PFSK-1 (cell line): Measurements from ENCODE around the gene MXI1.

Experiments
- FOXP2 ChIP-seq: optimal IDR thresholded peaks from 2 replicates; pipeline ENCODE3; 2011; ENCODE audit warnings: borderline replicate concordance, control low read depth, inconsistent platforms; ENCODE audit not compliant: insufficient read depth; ENCODE audit errors: extremely low read length, extremely low read depth
- POLR2AphosphoS5 ChIP-seq: IDR thresholded peaks from 2 replicates; pipeline ENCODE4 v1.6.1; 2012; ENCODE audit warnings: low read depth, mild to moderate bottlenecking, control low read depth, low read length, moderate library complexity
- SIN3A ChIP-seq: IDR thresholded peaks from 2 replicates; pipeline ENCODE4 v1.6.1; 2012; ENCODE audit warnings: mild to moderate bottlenecking, low read length, moderate library complexity, borderline replicate concordance; ENCODE audit not compliant: insufficient read depth
- TAF1 ChIP-seq: IDR thresholded peaks from 2 replicates; pipeline ENCODE4 v1.6.1; 2012; ENCODE audit warnings: low read length, control low read depth, borderline replicate concordance; ENCODE audit not compliant: insufficient read depth
- TF ChIP-seq, protein P1 (sequence below), 2 experiments: IDR thresholded peaks; 2 replicates each; pipeline versions ENCODE4 v1.6.1 to v1.8.0; 2011 to 2012; ENCODE audit warnings: low read depth in 2 of 2, low read length in 2 of 2, control low read depth in 1 of 2, inconsistent platforms in 1 of 2, mild to moderate bottlenecking in 1 of 2, moderate library complexity in 1 of 2; ENCODE audit not compliant: insufficient read depth in 1 of 2

MXI1 gene

DNA sequence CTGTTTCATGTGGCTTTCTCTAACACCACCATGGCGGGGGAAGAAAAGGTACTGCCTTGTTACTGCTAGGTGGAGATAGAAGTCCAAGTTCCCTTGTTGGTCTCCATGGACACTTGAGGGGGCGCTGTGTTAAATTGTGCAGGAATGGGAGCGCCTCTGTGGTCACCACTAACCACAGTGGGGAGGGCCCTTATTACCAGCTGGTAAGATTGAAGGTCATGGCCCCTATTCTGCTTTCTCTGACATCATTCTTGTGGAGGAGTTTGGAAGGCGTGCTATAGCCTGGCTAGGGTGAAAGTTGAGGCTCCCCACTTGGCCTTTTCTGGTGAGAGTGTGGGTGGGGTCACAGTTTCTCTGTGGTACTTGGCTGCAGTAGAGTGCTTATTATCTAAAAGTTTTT lies 14.9 kb upstream of the MXI1 start:
- TF ChIP-seq POLR2AphosphoS5 (no peak), TAF1 (no peak), SIN3A (no peak), FOXP2 (no peak)
- TF ChIP-seq, protein P1, sequence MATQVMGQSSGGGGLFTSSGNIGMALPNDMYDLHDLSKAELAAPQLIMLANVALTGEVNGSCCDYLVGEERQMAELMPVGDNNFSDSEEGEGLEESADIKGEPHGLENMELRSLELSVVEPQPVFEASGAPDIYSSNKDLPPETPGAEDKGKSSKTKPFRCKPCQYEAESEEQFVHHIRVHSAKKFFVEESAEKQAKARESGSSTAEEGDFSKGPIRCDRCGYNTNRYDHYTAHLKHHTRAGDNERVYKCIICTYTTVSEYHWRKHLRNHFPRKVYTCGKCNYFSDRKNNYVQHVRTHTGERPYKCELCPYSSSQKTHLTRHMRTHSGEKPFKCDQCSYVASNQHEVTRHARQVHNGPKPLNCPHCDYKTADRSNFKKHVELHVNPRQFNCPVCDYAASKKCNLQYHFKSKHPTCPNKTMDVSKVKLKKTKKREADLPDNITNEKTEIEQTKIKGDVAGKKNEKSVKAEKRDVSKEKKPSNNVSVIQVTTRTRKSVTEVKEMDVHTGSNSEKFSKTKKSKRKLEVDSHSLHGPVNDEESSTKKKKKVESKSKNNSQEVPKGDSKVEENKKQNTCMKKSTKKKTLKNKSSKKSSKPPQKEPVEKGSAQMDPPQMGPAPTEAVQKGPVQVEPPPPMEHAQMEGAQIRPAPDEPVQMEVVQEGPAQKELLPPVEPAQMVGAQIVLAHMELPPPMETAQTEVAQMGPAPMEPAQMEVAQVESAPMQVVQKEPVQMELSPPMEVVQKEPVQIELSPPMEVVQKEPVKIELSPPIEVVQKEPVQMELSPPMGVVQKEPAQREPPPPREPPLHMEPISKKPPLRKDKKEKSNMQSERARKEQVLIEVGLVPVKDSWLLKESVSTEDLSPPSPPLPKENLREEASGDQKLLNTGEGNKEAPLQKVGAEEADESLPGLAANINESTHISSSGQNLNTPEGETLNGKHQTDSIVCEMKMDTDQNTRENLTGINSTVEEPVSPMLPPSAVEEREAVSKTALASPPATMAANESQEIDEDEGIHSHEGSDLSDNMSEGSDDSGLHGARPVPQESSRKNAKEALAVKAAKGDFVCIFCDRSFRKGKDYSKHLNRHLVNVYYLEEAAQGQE (IDR thresholded peaks at IDR 0.05; ENCODE audit: insufficient read depth in 1 of 2, low read depth in 2 of 2, low read length in 2 of 2) = no peak

- TF ChIP-seq SIN3A (no peak), TAF1 (no peak)
- TF ChIP-seq, protein P1 (IDR thresholded peaks at IDR 0.05; ENCODE audit: insufficient read depth in 1 of 2, low read depth in 2 of 2, low read length in 2 of 2) = no peak
Measured at GRCh38 chr10:110200503-110200902, 6.9 kb upstream of the MXI1 start.

DNA sequence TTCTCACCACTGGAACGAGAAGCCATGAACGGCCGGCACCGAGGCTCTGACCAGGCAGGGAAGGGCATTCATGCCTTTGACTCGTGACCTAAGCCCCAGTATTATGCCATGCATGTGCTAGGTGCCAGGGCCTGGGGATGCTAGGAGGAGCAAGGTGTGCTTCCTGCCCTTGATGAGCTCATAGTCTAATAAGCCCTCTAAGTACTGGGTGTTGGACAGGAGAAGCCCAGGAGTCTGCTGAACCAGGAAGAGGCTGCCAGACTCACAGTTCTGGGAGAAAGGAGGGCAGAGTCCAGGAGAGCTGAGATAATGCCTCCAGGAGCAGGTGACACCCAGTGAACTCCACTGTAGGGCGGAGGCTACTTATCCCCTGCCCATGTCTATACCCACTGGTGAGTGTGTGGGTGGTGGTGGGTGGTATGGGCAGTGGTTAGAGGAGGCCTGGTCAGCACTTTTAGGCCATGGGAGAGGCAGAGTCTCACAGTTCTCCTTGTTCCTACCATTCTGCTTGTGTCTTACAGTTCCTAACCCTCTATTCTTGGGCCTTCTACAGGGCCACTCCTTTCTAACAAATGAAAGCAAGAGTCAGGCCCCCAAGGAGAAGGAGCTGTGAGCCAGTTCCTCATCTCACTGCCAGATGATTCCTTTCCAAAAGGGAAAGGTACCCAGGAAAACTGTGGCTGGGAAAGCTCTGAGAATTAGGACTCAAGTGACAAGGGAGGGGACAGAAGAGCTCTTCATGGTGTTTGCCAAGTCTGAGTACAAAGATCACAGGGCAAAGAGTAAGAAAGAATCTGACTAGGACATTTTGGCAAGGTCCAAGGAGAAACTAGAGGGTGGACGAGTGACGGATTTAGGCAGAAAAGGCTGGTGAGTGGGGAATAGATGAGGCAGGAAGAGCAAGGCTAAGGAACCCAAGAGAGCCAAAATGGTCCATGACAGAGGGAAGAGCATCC lies 3.6 kb upstream of the MXI1 start:
- no peak for TF ChIP-seq POLR2AphosphoS5
- no peak for TF ChIP-seq TAF1
- no peak for TF ChIP-seq FOXP2
- TF ChIP-seq, protein P1 (IDR thresholded peaks at IDR 0.05; ENCODE audit: insufficient read depth in 1 of 2, low read depth in 2 of 2, low read length in 2 of 2) = no peak
- no peak for TF ChIP-seq SIN3A

- TF ChIP-seq FOXP2 (no peak), TAF1 (no peak), POLR2AphosphoS5 (no peak), SIN3A (no peak)
- TF ChIP-seq, protein P1 (IDR thresholded peaks at IDR 0.05; ENCODE audit: insufficient read depth in 1 of 2, low read depth in 2 of 2, low read length in 2 of 2) = no peak
Measured at GRCh38 chr10:110205051-110205675, 2.2 kb upstream of the MXI1 start.
